Measurements from ENCODE around the gene NAT9. TPM values are rescaled to one million over a fixed set of nuclear protein-coding genes. Genes with fewer than 3 reads are reported as not detected.

The NAT9 gene
- total RNA-seq, 1 donor from 2014 or later = 83.7 TPM

DNA sequence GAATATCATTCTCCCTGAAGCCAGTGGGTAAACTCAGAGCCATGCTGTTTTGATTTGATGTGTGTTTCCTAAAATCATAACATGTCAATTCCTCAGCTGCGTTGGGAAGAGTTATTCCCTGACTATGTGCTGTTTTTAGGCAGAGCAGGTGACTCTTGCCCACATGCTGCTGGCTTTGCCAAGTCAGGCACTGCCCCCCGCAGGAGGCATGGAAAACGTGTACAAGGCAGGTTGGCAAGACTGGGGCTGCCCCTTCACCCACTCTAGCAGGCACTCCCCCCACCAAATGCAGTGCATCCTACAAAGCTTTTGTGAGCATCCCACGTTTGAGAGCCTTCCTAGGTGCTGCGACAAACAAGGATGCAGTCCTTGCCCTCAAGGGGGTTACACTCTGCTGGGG is 38.3 kb upstream of the NAT9 start:
- Mint-ChIP-seq H3K9me3 (no peaks in the 10 kb centered on the region), H3K27me3 (ENCODE audit: low read depth) (no peaks in the 10 kb centered on the region)
- TF ChIP-seq, protein P1, sequence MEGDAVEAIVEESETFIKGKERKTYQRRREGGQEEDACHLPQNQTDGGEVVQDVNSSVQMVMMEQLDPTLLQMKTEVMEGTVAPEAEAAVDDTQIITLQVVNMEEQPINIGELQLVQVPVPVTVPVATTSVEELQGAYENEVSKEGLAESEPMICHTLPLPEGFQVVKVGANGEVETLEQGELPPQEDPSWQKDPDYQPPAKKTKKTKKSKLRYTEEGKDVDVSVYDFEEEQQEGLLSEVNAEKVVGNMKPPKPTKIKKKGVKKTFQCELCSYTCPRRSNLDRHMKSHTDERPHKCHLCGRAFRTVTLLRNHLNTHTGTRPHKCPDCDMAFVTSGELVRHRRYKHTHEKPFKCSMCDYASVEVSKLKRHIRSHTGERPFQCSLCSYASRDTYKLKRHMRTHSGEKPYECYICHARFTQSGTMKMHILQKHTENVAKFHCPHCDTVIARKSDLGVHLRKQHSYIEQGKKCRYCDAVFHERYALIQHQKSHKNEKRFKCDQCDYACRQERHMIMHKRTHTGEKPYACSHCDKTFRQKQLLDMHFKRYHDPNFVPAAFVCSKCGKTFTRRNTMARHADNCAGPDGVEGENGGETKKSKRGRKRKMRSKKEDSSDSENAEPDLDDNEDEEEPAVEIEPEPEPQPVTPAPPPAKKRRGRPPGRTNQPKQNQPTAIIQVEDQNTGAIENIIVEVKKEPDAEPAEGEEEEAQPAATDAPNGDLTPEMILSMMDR (IDR thresholded peaks at IDR 0.05; ENCODE audit: unreplicated experiment) = no peak

DNA sequence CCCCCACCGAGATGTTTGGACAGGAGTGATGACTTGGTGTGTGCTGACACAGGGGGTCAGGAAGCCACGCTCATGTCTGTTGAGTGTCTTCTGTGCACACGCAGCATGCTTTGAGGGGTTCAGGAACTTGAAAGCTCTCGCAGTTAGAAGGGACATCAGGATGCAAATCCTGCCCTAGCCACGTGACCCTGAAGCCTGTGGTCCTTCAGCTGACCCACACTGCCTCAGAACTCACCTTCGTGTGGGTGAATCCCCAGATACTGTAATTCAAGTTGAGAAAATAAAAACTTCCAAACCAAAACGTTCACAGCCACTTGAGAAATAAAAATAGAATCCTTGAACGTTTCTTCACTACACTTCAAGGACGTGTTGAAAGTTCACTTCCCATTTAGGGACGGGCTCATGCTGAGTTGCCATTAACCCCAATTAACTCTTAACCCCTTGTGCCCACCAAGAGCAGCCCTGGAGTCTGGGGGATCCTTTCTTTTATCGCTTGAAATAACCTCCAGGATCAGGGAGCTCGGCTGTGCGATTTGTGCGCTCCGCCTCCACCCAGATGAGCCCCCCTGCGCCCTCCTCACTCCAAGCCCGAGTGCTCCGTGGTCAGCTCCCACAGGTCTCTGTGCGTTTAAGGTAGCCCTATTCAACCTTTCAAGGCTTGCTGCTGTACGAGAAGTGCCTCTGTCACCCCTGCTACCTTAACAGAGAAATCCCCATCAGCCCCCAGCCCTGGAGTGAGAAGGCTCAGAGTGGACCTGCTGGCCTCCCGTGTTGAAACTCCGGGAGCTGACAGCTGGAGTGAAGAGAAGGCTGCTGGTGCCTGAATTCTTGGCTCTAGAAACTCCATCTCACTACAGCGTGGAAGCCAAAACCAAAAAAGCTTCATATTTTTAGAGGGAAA is 36.2 kb upstream of the NAT9 start:
- TF ChIP-seq, protein P1 (IDR thresholded peaks at IDR 0.05; ENCODE audit: unreplicated experiment) = no peak
- DNase-seq (ENCODE audit: low spot score in 2 of 2, unreplicated experiment in 2 of 2) = no peak
- H3K27ac Mint-ChIP-seq = no peak overlapping the region
- H3K9me3 Mint-ChIP-seq = no peaks in the 10 kb centered on the region
- H3K27me3 Mint-ChIP-seq (ENCODE audit: low read depth) = no peaks in the 10 kb centered on the region
- no peaks in the 10 kb centered on the region for H3K4me1 Mint-ChIP-seq
- H3K36me3 Mint-ChIP-seq = no peaks in the 10 kb centered on the region
- no peak overlapping the region for H3K4me3 Mint-ChIP-seq

More for the DNA sequence above, 38.3 kb upstream of the NAT9 start:
- no peak overlapping the region for H3K4me3 Mint-ChIP-seq
- no peak overlapping the region for H3K27ac Mint-ChIP-seq
- DNase-seq (ENCODE audit: low spot score in 2 of 2, unreplicated experiment in 2 of 2) = no peak
- H3K4me1 Mint-ChIP-seq = no peaks in the 10 kb centered on the region
- H3K36me3 Mint-ChIP-seq = no peaks in the 10 kb centered on the region

- Mint-ChIP-seq H3K27me3 (ENCODE audit: low read depth) (no peaks in the 10 kb centered on the region), H3K4me3 (no peak overlapping the region), H3K27ac (no peak overlapping the region)
These were observed 34.7 kb upstream of the NAT9 start for GRCh38 chr17:74810699-74811485.

GRCh38 chr17:74808714-74809430 is 32.7 kb upstream of the NAT9 start:
- Mint-ChIP-seq H3K4me1 (no peaks in the 10 kb centered on the region), H3K4me3 (no peak overlapping the region), H3K27ac (no peak overlapping the region), H3K9me3 (no peaks in the 10 kb centered on the region), H3K27me3 (ENCODE audit: low read depth) (no peaks in the 10 kb centered on the region), H3K36me3 (no peaks in the 10 kb centered on the region)
- TF ChIP-seq, protein P1 (IDR thresholded peaks at IDR 0.05; ENCODE audit: unreplicated experiment) = no peak
- no peak for DNase-seq (ENCODE audit: low spot score in 2 of 2, unreplicated experiment in 2 of 2)

More at GRCh38 chr17:74810699-74811485, 34.7 kb upstream of the NAT9 start:
- Mint-ChIP-seq H3K9me3 (no peaks in the 10 kb centered on the region), H3K4me1 (no peaks in the 10 kb centered on the region), H3K36me3 (no peaks in the 10 kb centered on the region)
- TF ChIP-seq, protein P1 (IDR thresholded peaks at IDR 0.05; ENCODE audit: unreplicated experiment) = no peak
- DNase-seq (ENCODE audit: low spot score in 2 of 2, unreplicated experiment in 2 of 2) = no peak

DNA sequence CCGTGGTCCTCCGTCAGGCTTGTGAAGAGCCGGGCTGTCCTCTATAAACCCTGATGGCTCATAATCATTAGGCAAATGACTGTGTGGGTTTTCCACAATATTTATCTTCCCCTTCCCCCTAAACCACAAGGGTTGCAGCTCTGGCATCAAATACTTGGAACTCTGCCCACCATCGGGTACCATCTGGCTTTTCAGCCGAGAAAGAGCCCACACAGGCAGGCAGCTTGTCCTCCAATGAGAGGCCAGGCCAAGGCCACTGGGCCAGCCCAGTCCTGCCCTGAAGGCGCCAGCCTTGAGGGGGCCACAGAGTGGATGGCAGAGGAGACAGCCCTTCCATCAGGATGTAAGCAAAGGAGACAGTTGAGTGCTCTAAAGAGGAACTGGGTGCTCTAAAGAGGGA is 31.8 kb upstream of the NAT9 start:
- H3K4me3 Mint-ChIP-seq = no peak overlapping the region

More for the DNA sequence above, 31.8 kb upstream of the NAT9 start:
- Mint-ChIP-seq H3K27ac (no peak overlapping the region), H3K4me1 (no peaks in the 10 kb centered on the region), H3K9me3 (no peaks in the 10 kb centered on the region), H3K27me3 (ENCODE audit: low read depth) (no peaks in the 10 kb centered on the region), H3K36me3 (no peaks in the 10 kb centered on the region)
- DNase-seq (ENCODE audit: low spot score in 2 of 2, unreplicated experiment in 2 of 2) = no peak
- TF ChIP-seq, protein P1 (IDR thresholded peaks at IDR 0.05; ENCODE audit: unreplicated experiment) = no peak
